Fibroblast of lung (primary cell): Measurements from ENCODE around the gene GRK3.

Experiments used
- CTCF ChIP-seq, 2 donors: IDR thresholded peaks in 1 of 2; conservative IDR thresholded peaks in 1 of 2; 1 replicate in 1 of 2; 2 replicates in 1 of 2; pipeline ENCODE4 v1.5.1; 2011 to 2012; ENCODE audit warnings: low read length in 2 of 2, control low read depth in 1 of 2, inconsistent platforms in 1 of 2, low read depth in 1 of 2, mild to moderate bottlenecking in 1 of 2
- EZH2 ChIP-seq: IDR thresholded peaks from 2 replicates; pipeline ENCODE4 v1.5.1; 2012; ENCODE audit warnings: low read length, control low read depth, mild to moderate bottlenecking; ENCODE audit errors: missing control alignments

- TF ChIP-seq CTCF (conservative IDR thresholded peaks at IDR 0.05 in 1 of 2, IDR thresholded peaks at IDR 0.05 in 1 of 2; ENCODE audit: low read depth in 1 of 2, low read length in 2 of 2) = no peak
- TF ChIP-seq EZH2 = no peak
Observed at GRCh38 chr22:25645964-25646363, 81.5 kb downstream of the GRK3 start.
